ENCODE measurements around the gene AMPH.

Gene AMPH

DNA sequence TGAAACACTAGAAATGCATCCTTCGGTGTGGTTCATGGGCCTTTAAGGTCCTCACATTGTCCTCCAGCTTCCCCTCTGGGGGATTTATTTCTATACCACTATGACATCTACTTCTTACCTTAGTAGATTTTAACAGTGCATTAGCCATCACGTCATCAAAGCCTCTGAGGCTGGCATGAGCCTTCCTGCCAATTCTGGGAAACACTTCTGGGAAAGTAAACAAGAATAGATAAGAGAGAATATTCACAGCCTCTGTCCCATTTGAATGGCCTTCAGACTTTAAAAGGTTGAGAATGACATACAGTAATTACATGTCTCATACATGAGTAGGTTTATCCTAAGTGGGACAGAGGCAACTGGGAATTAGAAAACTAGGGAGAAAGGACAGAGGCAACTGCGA lies 89.7 kb downstream of the AMPH start:
- DNase-seq, result no peak

DNA sequence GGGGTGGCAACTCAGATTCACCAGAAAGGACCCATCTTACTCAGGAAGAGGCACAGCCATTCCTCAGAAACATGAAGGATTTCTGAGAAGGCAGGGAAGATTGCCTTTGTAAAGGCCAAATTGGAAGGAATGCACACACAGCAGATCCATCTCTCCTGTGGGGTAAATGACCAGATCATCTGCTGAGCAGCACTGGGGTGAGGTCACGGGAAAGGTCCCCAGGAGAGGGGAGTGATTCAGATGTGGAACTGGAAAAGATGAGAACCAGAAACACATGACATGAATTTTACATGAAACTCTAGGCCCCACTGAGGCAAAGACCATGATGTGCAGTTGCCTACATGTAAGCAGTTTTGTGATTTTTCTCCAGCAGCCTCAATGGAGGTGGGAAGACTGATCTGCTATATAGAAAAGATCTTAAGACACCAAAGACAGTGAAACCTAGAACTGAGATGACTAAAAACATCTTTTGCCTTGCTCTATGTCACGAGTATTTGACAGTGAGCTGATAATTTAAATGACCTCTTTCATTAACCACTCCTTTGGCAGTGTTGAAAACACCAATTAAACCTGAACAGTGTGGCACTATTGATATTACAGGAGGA lies 91.6 kb downstream of the AMPH start:
- no peak for DNase-seq

DNA sequence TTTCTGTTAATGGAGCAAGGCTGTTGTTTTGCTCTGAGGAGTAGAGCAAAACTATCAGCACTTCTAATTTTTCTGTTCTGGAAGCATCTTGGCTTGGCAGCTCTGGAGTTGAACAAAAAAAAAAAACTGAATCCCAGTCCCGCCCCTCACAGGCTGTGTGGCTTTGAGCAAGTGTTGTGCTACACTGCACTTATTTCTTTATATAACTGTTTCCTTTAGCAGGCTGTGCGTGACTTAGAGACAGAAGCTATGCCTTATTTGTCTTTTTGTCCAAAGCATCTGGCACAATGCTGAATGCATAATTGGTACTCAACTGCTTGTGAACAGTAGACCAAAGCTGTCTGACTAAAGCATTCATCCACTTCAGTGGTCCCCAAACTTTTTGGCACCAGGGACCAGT lies 96.1 kb downstream of the AMPH start:
- DNase-seq, result no peak

DNA sequence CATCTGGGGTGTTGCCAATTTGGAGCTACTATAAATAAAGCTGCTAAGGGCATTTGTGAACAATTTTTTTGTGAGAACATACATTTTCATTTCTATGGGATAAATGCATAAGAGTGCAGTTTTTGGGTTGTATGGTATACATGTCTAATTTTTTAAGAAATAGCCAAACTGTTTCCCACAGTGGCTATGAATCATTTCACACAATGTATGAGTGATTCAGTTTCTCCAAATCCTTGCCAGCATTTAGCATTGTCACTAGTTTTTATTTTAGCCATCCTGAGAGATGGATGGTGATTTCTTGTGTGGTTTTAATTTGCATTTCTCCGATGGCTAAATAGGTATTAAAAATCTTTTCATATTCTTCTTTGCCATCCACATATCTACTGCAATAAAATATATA lies 105.3 kb downstream of the AMPH start:
- no peak for DNase-seq

DNA sequence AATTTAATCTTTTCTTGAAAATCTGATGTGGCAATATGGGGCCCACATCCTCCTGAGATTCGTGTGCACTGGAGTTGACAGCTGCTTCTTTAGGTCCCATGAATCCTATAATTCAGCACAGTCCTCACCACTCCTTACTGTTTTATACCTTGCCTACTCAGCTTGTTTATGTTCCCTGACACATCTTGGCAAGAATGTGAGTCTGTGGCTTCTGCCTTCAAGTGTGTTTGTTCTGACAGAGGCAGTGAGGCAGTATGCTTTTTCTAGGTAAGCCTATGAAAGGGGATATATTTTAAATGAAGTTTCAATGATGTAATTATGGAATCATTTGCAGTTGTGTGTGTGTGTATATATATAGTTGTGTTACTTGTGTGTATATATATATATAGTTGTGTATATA lies 106.4 kb downstream of the AMPH start:
- DNase-seq, result no peak

DNA sequence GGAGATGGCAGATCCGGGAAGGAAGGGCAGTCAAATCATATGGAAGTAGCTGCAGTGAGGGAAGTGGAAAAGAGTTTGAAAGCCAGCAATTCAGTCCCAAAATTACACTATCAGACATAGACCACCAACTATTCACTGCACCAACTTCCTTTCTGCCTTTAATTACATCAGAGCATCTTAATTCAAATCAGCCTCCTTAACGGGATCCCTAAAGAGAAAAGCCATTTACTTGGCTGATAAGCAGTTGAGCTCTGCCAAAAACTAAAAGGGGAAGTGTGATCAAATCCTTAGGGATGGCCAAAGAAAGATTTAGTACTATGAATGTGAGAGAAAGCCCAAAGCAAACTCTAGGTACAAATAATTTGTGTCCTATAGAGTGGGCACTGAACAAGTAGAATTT lies 110.4 kb downstream of the AMPH start:
- DNase-seq, result no peak

DNA sequence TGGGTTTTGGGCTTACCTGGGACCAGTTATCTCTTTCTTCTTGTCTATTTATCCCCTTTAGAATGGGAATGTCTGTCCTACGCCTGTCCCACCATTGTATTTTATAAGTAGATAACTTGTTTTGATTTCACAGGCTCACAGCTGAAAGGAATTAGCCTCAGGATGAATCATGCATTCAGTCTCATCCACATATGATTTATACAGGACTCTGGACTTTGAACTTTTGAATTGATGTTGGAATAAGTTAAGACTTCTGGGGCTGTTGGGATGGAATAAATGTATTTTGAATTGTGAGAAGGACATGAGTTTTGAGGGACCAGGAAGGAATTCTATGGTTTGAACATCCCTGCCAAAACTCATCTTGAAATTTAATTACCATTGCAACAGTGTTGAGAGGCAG lies 112.6 kb downstream of the AMPH start:
- DNase-seq, result no peak

DNA sequence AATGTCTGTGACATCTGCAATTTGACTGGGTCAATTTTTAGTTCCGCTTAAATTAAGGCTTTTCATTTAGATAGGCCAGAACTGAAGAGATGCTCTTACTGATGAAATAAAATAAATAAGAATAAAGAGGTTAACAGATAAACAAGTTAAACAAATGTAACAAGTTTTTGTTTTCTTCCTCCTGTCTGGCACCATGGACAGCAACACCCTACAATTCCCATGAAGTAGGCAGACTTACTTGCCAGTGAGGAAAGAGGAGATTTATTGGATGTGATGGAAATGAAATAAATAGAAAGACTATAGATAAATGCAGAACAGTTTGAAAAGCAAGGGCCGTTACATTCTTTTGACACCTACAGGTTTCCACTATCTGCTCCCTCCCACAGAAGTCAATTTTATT lies 118.5 kb downstream of the AMPH start:
- DNase-seq, result no peak

DNA sequence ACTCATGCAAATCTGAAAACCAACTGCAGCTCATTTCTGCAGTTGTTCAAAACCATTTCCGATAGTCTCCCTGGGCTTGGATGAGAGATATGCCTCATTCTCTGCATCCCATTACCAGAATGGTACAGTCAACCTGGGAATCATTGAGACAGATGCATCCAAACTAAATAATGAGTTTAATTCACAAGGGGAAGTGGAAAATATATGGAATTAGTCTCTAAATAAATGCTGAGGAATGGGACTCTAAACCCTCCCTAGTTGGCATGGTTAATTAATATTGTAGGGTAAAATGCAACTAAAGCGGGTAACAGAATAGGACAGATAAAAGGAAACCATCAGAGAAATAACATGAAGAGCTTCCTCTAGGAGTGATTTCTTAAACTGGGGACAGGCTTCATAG lies 118.9 kb downstream of the AMPH start:
- no peak for DNase-seq

DNA sequence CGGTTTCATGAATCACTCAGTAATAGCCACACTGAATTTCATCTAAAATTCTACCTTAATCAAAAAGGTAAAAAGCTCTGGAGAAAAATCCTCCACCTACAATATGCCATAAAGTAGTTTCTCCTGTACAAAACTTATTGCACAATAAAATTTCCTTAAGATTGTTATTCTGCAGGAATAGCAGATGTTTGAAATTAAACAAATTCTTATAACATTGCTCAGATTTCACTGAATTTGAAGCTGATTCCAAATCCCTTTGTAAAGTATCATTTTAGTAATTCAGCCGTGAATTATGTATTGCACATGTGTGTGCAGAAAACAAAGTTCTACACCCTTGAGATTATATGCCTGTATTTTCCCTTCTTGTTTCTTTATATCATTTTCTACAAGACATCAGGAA lies 123.8 kb downstream of the AMPH start:
- no peak for DNase-seq

DNA sequence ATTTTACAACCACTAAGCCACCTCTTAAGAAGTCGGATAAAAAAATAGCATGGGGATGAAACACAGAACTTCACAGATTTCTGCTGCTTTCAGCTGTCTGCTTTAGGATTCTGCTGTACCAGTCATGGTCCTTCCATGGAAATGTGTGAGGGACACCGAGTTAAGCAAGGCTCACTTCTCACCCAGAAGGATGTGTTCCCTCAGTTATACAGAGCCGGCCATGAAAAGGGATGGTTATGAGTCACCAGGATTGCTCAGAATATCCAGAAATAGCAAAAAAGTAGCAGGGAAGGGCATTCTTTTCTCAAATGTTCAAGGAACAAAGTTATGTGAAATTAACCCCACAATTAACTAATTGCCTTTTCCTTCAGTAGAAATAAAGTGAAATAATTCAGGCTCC lies 124.4 kb downstream of the AMPH start:
- no peak for DNase-seq

DNA sequence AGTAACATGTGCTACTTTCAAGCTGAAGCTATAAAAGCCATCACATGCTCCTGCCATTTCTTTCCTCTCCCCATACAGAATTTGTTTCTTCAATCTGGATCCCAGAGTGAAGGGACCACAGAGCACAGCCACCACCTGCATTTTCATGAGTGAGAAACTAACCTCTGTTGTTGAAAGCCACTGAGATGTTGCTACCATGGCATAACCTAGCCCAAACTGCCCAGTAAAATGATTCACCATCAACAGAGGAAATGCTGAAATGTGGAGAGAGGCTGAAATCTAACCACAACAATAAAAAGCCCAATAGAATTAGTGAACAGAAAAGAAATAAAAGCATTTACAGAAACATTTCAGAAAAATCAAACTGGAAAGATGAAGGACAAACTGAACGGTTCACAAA lies 125.2 kb downstream of the AMPH start:
- no peak for DNase-seq

DNA sequence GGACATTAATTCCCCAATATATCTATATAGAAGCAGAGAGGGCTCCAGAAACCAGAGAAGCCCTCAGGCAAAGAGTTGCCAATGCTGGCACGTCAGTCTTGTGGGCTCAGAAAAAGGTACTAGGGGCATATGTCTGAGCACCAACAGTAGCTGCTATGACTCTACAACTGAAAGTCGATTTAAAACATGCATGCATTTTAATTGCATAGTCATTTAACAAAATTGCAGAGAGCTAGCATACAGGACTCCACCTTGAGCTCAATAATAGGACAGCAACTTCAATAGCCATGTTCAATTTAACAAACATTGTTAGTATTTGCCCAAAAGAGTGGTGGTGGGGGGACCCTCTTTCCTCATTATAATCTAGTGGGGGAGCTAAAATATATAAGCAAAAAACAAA lies 126.5 kb downstream of the AMPH start:
- DNase-seq, result no peak

DNA sequence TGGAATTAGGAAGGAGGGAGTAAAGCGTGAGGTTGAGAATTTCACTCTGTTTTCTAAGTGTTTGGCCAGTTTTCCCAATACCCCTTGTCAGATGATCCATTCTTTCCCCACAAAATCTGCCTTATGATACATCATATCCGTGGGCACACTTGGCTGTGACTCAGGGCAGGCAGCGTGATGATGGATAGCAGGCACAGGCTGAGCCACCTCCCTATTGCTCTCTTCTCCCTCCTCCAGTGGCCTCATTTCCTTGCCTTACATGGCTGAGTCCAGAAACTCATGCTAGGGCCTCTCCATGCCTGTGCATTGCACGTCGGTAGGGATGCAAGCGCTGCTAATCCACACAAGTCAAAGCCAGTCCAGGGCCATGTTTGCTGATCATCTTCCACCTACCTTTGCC lies 128.3 kb downstream of the AMPH start:
- DNase-seq, result no peak

DNA sequence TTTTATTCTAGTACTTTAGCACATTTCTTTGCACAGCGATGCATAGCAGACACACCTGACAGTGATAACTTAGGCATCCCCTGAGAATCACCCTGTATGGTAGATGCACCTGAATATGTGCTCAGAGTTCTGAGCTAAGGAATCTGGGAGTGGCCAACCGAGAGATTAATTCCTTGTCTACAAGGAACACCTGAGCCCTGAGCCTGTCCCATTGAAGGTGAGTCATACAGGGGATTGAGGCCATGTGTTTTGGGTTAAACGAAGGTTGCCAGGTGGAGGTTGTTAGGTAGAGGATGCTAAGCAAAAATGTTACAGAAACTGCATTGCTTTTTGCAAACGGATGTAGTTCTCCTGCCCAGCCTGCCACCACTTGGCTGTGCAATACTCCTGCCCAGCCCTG lies 128.9 kb downstream of the AMPH start:
- DNase-seq, result no peak

DNA sequence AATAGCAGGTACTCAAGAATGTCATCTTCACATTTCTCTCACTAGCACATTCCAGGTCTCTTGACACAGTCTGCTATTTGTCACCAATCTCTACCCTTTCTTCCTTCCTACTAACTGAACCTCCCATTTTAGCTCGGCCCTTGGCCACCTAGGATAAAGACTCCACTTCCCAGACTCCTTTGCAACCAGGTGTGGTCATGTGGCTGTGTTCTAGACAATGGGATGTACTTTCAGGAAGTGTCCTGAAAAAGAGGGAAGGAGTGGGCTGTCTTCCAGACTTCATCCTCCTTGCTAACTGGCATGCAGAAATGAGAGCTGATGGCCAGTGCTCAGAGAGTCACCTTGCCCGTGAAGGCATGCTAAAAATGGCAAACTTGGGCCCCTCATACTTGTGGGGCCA lies 139.2 kb downstream of the AMPH start:
- no peak for DNase-seq

DNA sequence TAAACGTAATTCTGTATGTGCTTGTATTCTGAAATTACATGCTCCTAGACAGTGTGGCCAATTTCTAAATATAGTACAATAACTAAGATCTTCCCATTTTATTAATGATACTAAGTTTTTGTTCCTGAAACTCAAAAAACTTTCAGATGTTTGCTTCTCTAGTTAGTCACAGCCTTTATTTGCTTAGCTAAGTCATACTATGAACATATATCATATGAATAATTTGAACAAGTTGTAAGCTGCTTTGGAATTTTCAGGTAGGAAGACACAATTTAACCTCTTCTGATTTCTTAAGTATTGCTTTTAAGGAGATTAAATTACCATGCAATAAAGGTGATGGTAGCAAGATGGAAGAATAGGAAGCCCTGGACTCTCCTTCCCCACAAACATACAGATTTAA lies 148.7 kb downstream of the AMPH start:
- no peak for DNase-seq

DNA sequence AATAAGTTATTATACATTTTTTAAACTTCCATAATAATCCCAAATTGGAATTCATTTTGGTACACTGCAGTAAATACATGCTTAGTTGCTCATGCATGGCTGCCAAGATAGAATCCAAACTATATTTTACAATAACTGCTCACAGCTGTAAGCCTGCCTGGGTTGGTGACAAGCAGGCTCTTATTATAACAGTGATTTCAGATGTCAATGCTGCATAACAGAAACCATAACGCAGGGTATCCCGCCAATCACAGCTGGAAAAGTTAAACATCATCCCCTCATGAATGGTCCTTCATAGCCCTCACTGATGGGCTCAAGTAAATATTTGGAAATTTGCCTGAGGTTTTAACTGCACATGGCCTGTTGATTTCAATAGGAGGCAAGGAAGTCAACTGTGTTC lies 149.8 kb downstream of the AMPH start:
- no peak for DNase-seq

DNA sequence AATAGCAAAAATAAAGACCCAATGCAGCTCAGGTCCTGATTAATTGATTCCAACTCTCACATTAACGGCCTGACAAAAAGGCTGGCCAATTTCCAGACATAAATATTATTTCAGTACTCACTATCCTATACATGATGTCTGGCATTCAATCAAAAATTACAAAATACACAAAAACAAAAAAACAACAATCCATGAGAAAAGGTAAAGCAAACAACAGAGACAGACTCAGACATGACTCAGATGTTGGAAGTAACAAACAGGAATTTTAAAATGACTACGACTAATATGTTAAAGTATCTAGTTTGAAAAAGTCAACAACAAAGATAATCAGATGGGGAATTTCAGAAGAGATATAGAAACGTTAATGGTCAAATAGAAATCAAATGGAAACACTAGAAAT lies 152.8 kb downstream of the AMPH start:
- DNase-seq, result no peak

DNA sequence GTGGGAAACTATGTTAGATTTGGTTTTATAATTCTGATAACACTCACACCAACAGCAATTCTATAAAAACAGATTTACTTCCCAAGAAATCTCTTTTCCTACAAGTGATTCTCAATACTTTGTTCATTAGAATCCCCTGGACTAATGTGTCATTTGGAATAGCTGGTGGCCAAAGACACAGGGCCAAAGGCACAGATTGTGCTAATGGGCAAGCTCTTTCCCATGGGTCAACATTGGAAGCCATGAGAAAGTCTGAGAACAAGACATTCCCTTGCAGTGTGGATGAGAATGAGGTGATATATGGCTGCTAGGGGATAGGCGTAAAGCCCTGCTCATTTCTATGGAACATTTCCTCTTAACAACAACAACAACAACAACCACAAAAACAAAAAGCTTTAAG lies 153.8 kb downstream of the AMPH start:
- no peak for DNase-seq

DNA sequence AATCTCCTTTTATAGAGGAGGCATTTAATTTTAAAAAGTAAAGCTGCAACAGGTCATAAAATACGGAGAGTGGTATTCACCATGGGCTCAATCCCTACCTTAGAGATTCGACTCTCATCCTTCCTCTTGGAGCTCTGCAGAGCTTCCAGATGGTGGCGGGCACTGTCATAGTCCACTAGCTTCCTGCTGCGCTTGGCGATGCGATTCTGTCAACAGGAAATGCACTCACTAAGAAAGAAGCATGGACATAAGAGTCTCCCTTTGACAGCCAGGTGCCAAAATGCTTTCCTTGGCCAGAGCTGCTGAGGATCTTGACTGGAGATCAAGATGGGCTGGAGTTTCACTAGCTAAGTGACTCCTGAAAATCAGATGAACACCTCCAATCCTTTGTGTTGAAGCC lies 154.4 kb downstream of the AMPH start:
- DNase-seq, result no peak

DNA sequence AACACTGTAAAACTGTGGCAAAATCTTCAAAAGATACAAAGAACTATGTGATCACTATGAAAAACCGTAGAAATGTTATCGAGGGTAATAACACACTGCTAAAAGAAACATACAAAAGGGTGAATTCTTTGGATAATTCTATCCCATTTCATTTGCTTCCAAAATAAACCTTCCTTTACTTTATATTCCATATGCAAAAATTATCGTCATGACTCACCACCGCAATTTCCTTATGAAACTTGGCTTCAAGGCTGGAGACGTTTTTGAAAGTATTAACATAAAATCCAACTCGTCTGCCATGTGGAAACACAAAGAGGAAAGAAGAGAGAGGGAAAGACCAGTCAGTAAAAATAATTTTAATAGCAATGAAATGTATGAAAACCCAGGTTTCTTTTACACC lies 165.2 kb downstream of the AMPH start:
- no peak for DNase-seq

DNA sequence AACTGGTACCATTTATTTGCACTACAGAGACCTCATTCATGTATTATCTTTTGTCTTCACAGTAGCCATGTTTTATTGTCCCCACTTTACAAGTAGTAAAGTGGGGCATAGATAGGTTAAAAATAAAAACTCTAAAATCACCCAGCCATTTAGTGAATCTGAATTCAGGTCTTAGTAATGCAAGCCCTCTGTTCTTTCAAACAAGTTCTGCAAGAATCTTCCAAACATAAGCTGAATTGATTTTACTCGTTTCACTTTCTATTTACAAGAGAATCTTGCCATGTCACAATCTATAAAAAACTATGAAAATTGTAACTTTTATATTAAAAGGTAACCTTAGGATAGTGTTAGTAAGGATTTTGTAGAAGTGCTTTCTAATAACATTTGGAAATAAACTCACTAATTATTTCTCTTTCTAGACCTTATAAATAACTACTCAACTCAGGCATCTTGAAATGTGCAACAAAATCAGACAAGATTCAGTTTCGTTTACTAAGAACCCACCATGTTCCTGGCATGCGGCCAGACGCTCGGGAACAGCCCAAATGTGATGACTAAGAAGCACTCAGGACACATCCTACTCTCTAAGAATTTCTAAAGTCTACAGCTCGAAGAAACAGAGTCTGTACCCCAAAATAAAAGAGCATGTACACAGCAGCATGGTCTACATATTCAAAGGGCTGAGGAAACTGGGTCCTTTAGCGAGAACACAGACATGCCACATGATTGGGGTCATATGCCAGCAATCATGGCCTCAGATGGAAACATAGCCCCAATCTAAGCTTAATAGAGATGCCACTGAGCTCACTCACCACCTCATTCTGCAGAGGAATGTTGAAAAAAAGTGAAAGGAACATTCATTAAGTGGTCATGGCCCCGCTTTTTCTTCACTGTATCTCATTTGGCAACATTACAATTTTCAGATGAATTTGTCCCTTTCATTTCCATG lies 167.6 kb downstream of the AMPH start:
- peak; percentile 75 to 85 (median 77) for DNase-seq

DNA sequence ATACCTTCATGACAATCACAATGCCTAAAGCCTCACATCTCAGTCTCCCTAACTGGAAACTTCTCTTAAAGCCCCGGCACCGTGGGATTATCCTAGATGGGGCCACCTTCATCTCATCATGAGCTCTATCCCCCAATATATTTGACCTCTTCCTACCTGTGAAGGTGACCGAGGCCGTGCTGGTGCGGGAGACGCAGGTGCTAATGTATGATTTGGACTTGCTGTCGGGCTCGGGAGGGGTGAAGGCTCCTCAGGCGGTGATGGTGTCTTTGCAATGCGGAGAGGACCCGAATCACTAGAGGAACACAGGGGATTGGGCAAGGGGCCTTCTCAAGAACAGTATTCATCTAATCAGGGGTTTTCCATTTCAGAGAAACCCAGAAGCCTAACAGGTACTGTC lies 168.4 kb downstream of the AMPH start:
- DNase-seq, result no peak

DNA sequence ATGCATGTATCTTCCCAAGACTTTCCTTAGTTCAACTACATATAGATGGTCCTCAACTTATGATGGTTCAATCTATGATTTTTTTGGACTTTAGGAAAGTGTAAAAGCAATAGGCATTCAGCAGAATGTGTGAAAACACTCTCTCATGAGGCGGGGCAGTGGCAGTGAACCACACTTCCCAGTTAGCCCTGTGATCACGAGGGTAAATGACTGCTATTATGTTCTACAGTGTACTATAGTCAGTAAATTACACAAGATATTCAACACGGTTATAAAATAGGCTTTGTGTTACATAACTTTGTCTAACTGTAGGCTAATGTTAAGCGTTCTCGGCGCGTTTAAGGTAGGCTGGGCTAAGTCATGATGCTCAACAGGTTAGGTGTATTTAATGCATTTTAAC lies 169.3 kb downstream of the AMPH start:
- DNase-seq, result no peak

All from suppressor macrophage treated with lipopolysaccharide for 1 hour (primary cell).